SK-N-SH treated with all-trans-retinoic acid at 6 μM for 48 hours (cell line): ENCODE results near the gene CDH22.

Experiments
- ATAC-seq: fragments of 200-7000 bp; cut with Tn5 transposase; 3 replicates; pipeline ENCODE4 v1.9.1; 2020; ENCODE audit warnings: mild to moderate bottlenecking, moderate library complexity
- ARNTL ChIP-seq: fragments of 450-650 bp; formaldehyde crosslinking; IDR thresholded peaks from 2 replicates; pipeline ENCODE4 v1.5.0; 2020; ENCODE audit warnings: low read depth, mild to moderate bottlenecking, moderate library complexity, borderline replicate concordance
- BACH2 ChIP-seq: fragments of 250-450 bp; sonication (Bioruptor Pico); IDR thresholded peaks from 2 replicates; pipeline ENCODE4 v1.9.0; 2021; ENCODE audit warnings: mild to moderate bottlenecking, borderline replicate concordance
- CREB5 ChIP-seq: fragments of 250-450 bp; sonication (Bioruptor Pico); IDR thresholded peaks from 2 replicates; pipeline ENCODE4 v1.5.1; 2020; ENCODE audit warnings: low read depth, mild to moderate bottlenecking, moderate library complexity
- CSDC2 ChIP-seq: fragments of 250-450 bp; sonication (Bioruptor Pico); IDR thresholded peaks from 2 replicates; pipeline ENCODE4 v1.5.0; 2020; ENCODE audit warnings: mild to moderate bottlenecking, moderate library complexity
- CSRNP3 ChIP-seq: fragments of 250-450 bp; sonication (Bioruptor Pico); IDR thresholded peaks from 2 replicates; pipeline ENCODE4 v1.5.1; 2021; ENCODE audit warnings: mild to moderate bottlenecking, moderate library complexity
- ESRRG ChIP-seq: fragments of 250-450 bp; sonication (Bioruptor Pico); IDR thresholded peaks from 2 replicates; pipeline ENCODE4 v1.6.1; 2021; ENCODE audit warnings: mild to moderate bottlenecking
- ISL1 ChIP-seq: fragments of 250-450 bp; sonication (Bioruptor Pico); IDR thresholded peaks from 2 replicates; pipeline ENCODE4 v2.1.2; 2022; ENCODE audit warnings: mild to moderate bottlenecking, moderate library complexity
- OSR1 ChIP-seq: fragments of 250-450 bp; sonication (Bioruptor Pico); IDR thresholded peaks from 2 replicates; pipeline ENCODE4 v1.8.0; 2022; ENCODE audit warnings: moderate library complexity, mild to moderate bottlenecking, inconsistent platforms
- PPARA ChIP-seq: fragments of 250-450 bp; sonication (Bioruptor Pico); IDR thresholded peaks from 2 replicates; pipeline ENCODE4 v1.5.0; 2020; ENCODE audit warnings: mild to moderate bottlenecking, borderline replicate concordance
- RARB ChIP-seq: fragments of 250-450 bp; sonication (Bioruptor Pico); IDR thresholded peaks from 2 replicates; pipeline ENCODE4 v1.8.0; 2021; ENCODE audit warnings: mild to moderate bottlenecking, moderate library complexity
- SNAI2 ChIP-seq: fragments of 250-450 bp; sonication (Bioruptor Pico); IDR thresholded peaks from 2 replicates; pipeline ENCODE4 v1.5.0; 2020; ENCODE audit warnings: mild to moderate bottlenecking, moderate library complexity
- TCF4 ChIP-seq: fragments of 250-450 bp; sonication (Bioruptor Pico); IDR thresholded peaks from 2 replicates; pipeline ENCODE4 v1.8.0; 2021; ENCODE audit warnings: mild to moderate bottlenecking, moderate library complexity, borderline replicate concordance
- TOX ChIP-seq: fragments of 250-450 bp; sonication (Bioruptor Pico); IDR thresholded peaks from 2 replicates; pipeline ENCODE4 v1.8.0; 2021; ENCODE audit warnings: mild to moderate bottlenecking, moderate library complexity, borderline replicate concordance
- ZC3H10 ChIP-seq: fragments of 250-450 bp; sonication (Bioruptor Pico); IDR thresholded peaks from 2 replicates; pipeline ENCODE4 v1.5.1; 2021; ENCODE audit warnings: mild to moderate bottlenecking, moderate library complexity
- ZFP3 ChIP-seq: fragments of 250-450 bp; sonication (Bioruptor Pico); IDR thresholded peaks from 2 replicates; pipeline ENCODE4 v1.5.0; 2020; ENCODE audit warnings: mild to moderate bottlenecking, moderate library complexity
- ZFP30 ChIP-seq: fragments of 450-650 bp; formaldehyde crosslinking; IDR thresholded peaks from 2 replicates; pipeline ENCODE4 v1.5.0; 2022; ENCODE audit warnings: mild to moderate bottlenecking, moderate library complexity
- ZNF565 ChIP-seq: fragments of 450-650 bp; formaldehyde crosslinking; conservative IDR thresholded peaks from 2 replicates; pipeline ENCODE4 v1.5.0; 2020; ENCODE audit warnings: low read depth, mild to moderate bottlenecking, moderate library complexity
- ZNF70 ChIP-seq: fragments of 450-650 bp; formaldehyde crosslinking; IDR thresholded peaks from 2 replicates; pipeline ENCODE4 v1.5.0; 2020; ENCODE audit warnings: mild to moderate bottlenecking, moderate library complexity
- ZNF8 ChIP-seq: fragments of 450-650 bp; formaldehyde crosslinking; IDR thresholded peaks from 2 replicates; pipeline ENCODE4 v1.5.0; 2020; ENCODE audit warnings: mild to moderate bottlenecking, moderate library complexity
- TF ChIP-seq, protein P1 (sequence below): fragments of 250-450 bp; sonication (Bioruptor Pico); IDR thresholded peaks from 2 replicates; pipeline ENCODE4 v1.8.0; 2021; ENCODE audit warnings: low read depth, mild to moderate bottlenecking, moderate library complexity, borderline replicate concordance
- TF ChIP-seq, protein P2 (sequence below): fragments of 250-450 bp; sonication (Bioruptor Pico); IDR thresholded peaks from 2 replicates; pipeline ENCODE4 v1.8.0; 2020; ENCODE audit warnings: mild to moderate bottlenecking, moderate library complexity, borderline replicate concordance

Gene CDH22

DNA sequence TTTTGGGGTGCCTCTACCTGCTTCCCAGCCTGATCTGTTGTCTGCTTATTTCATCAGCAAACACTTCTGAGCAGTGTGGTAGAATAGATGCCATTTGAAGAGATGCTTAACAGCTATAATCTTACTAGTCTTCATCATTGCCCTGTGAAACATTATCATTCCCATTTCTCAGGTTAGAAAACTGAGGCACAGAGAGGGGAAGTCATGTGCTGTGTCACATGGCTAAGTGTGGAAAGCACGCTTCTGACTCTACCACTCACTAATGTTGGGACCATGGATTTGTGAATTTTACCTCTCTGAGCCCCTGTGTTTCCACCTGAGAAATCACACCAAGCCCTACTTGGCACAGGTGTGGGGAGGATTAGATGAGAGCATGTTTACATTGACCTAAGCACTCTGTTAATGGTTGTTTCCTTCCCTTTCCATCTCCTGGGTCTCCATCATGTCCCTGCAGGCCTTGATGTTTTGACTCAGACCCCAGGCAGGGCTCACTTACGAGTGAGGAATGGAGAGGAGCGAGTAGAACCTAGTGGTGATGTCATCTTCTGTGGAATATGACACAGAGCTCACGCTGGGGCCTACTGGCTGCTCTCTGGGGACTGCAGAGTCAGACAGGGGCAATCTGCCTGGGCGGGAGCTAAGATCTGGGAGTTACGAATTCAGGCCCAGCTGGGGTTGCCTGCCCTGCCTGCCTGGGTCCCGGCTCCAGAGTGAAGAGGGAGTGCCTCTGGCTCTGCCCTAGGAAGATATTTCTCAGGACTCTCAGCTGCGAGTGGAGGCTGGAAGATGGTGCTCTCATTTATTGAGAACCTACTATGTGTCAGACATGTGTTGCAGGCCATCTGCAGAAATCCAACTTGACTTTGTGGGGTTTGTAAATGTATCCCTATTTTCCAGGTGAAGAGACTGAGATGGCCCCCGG is 64.3 kb downstream of the CDH22 start:
- TF ChIP-seq, protein P1, sequence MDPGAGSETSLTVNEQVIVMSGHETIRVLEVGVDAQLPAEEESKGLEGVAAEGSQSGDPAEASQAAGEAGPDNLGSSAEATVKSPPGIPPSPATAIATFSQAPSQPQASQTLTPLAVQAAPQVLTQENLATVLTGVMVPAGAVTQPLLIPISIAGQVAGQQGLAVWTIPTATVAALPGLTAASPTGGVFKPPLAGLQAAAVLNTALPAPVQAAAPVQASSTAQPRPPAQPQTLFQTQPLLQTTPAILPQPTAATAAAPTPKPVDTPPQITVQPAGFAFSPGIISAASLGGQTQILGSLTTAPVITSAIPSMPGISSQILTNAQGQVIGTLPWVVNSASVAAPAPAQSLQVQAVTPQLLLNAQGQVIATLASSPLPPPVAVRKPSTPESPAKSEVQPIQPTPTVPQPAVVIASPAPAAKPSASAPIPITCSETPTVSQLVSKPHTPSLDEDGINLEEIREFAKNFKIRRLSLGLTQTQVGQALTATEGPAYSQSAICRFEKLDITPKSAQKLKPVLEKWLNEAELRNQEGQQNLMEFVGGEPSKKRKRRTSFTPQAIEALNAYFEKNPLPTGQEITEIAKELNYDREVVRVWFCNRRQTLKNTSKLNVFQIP = no peak
- TF ChIP-seq ZC3H10 (CRISPR knock-in tag) = no peak
- TF ChIP-seq ZFP3 (CRISPR knock-in tag) = no peak
- TF ChIP-seq ZFP30 = no peak
- TF ChIP-seq, protein P2, sequence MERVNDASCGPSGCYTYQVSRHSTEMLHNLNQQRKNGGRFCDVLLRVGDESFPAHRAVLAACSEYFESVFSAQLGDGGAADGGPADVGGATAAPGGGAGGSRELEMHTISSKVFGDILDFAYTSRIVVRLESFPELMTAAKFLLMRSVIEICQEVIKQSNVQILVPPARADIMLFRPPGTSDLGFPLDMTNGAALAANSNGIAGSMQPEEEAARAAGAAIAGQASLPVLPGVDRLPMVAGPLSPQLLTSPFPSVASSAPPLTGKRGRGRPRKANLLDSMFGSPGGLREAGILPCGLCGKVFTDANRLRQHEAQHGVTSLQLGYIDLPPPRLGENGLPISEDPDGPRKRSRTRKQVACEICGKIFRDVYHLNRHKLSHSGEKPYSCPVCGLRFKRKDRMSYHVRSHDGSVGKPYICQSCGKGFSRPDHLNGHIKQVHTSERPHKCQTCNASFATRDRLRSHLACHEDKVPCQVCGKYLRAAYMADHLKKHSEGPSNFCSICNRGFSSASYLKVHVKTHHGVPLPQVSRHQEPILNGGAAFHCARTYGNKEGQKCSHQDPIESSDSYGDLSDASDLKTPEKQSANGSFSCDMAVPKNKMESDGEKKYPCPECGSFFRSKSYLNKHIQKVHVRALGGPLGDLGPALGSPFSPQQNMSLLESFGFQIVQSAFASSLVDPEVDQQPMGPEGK (CRISPR knock-in tag) = no peak
- no peak for TF ChIP-seq CSDC2 (CRISPR knock-in tag)
- no peak for TF ChIP-seq ZNF70 (CRISPR knock-in tag)
- no peak for TF ChIP-seq TCF4 (CRISPR knock-in tag)
- no peak for TF ChIP-seq ISL1 (CRISPR knock-in tag)
- no peak for TF ChIP-seq BACH2
- no peak for TF ChIP-seq OSR1 (CRISPR knock-in tag)
- TF ChIP-seq RARB (CRISPR knock-in tag) = no peak
- TF ChIP-seq SNAI2 = no peak
- TF ChIP-seq ZNF8 (CRISPR knock-in tag) = no peak
- no peak; the same call in 2 of the 3 replicates for ATAC-seq

DNA sequence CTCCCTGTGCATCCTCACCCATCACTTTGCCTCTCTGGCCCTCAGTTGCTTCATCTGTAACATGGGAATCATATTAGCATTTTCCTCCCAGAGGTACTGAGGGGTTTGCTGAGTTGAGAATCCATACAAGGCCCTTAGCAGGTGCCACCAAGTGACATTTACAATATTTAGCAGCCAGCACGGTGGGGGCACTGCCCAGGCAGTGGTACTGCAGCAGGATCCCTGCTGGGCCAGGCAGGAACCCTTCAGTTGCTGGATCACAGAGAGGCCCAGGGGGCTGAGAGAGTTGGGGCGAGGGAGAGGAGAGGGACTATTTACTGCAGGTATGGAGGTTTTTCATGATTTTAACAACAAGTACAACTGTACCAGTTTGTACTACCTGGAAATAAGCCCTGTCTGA is 65.9 kb downstream of the CDH22 start:
- TF ChIP-seq, protein P1 = no peak
- no peak for TF ChIP-seq TOX (CRISPR knock-in tag)
- TF ChIP-seq, protein P2 (CRISPR knock-in tag) = no peak
- no peak for TF ChIP-seq CSRNP3 (CRISPR knock-in tag)
- TF ChIP-seq ISL1 (CRISPR knock-in tag) = no peak
- TF ChIP-seq PPARA = no peak
- no peak for TF ChIP-seq ARNTL (CRISPR knock-in tag)
- no peak for TF ChIP-seq ZFP30
- no peak for TF ChIP-seq CREB5 (CRISPR knock-in tag)
- TF ChIP-seq TCF4 (CRISPR knock-in tag) = no peak
- no peak for TF ChIP-seq ZNF8 (CRISPR knock-in tag)
- TF ChIP-seq RARB (CRISPR knock-in tag) = no peak
- TF ChIP-seq ESRRG (CRISPR knock-in tag) = no peak
- TF ChIP-seq ZNF565 (CRISPR knock-in tag) = no peak
- TF ChIP-seq SNAI2 = no peak
- TF ChIP-seq, all 23 proteins: peak for 0
- ATAC-seq = no peak
